Measurements from ENCODE around the gene UGGT2. TPM values are rescaled to one million over a fixed set of nuclear protein-coding genes. Genes with fewer than 3 reads are reported as not detected.

Gene UGGT2
- 5.1 TPM for polyA plus RNA-seq (2012; ENCODE audit: low read depth, missing spikeins)

GRCh38 chr13:96053003-96053703, at the start of gene UGGT2:
Gene UGGT2, minus strand, starts transcription at chr13:96053401. Its CDS starts 89 bp downstream, at chr13:96053312.
- FAIRE-seq, result peak; percentile 93
- TF ChIP-seq POLR2AphosphoS5 (IDR thresholded peaks at IDR 0.05; ENCODE audit: low read depth, low read length) (peak; percentile 84), TAF1 (IDR thresholded peaks at IDR 0.05; ENCODE audit: low read depth, low read length) (0 out of 2 replicates have a peak, but pooled peaks have one; percentile 44), SPI1 (IDR thresholded peaks at IDR 0.05; ENCODE audit: low read depth, low read length) (no peak), POU2F2 (IDR thresholded peaks at IDR 0.05; ENCODE audit: low read depth, low read length) (peak; percentile 71), POLR2A (IDR thresholded peaks at IDR 0.05; ENCODE audit: low read depth, low read length) (peak; percentile 84), PAX5 (IDR thresholded peaks at IDR 0.05; ENCODE audit: insufficient read depth, low read length, severe bottlenecking) (peak; percentile 21)
- peak; percentile 92 for DNase-seq (ENCODE audit: insufficient read length, low spot score)

- DNase-seq (ENCODE audit: insufficient read length, low spot score) (no peak), FAIRE-seq (no peak)
- TF ChIP-seq POLR2A (IDR thresholded peaks at IDR 0.05; ENCODE audit: low read depth, low read length) (no peak), PAX5 (IDR thresholded peaks at IDR 0.05; ENCODE audit: insufficient read depth, low read length, severe bottlenecking) (no peak), SPI1 (IDR thresholded peaks at IDR 0.05; ENCODE audit: low read depth, low read length) (no peak), POLR2AphosphoS5 (IDR thresholded peaks at IDR 0.05; ENCODE audit: low read depth, low read length) (no peak), TAF1 (IDR thresholded peaks at IDR 0.05; ENCODE audit: low read depth, low read length) (no peak), POU2F2 (IDR thresholded peaks at IDR 0.05; ENCODE audit: low read depth, low read length) (no peak)
These were observed 47.4 kb upstream of the UGGT2 start for GRCh38 chr13:96100457-96101220.

GRCh38 chr13:96093296-96094006, 40.2 kb upstream of the UGGT2 start:
- no peak for DNase-seq (ENCODE audit: insufficient read length, low spot score)
- TF ChIP-seq POLR2A (IDR thresholded peaks at IDR 0.05; ENCODE audit: low read depth, low read length) (no peak), SPI1 (IDR thresholded peaks at IDR 0.05; ENCODE audit: low read depth, low read length) (no peak), PAX5 (IDR thresholded peaks at IDR 0.05; ENCODE audit: insufficient read depth, low read length, severe bottlenecking) (no peak), POU2F2 (IDR thresholded peaks at IDR 0.05; ENCODE audit: low read depth, low read length) (no peak), POLR2AphosphoS5 (IDR thresholded peaks at IDR 0.05; ENCODE audit: low read depth, low read length) (no peak)
- no peak for FAIRE-seq

- no peak for DNase-seq (ENCODE audit: insufficient read length, low spot score)
- no peak for FAIRE-seq
These were observed 38.2 kb upstream of the UGGT2 start for GRCh38 chr13:96091164-96092117.

GRCh38 chr13:96090240-96091101, 37.3 kb upstream of the UGGT2 start:
- no peak for FAIRE-seq
- peak; percentile 48 for DNase-seq (ENCODE audit: insufficient read length, low spot score)
- TF ChIP-seq POLR2A (IDR thresholded peaks at IDR 0.05; ENCODE audit: low read depth, low read length) (no peak), PAX5 (IDR thresholded peaks at IDR 0.05; ENCODE audit: insufficient read depth, low read length, severe bottlenecking) (no peak), POU2F2 (IDR thresholded peaks at IDR 0.05; ENCODE audit: low read depth, low read length) (no peak), TAF1 (IDR thresholded peaks at IDR 0.05; ENCODE audit: low read depth, low read length) (no peak), SPI1 (IDR thresholded peaks at IDR 0.05; ENCODE audit: low read depth, low read length) (no peak), POLR2AphosphoS5 (IDR thresholded peaks at IDR 0.05; ENCODE audit: low read depth, low read length) (no peak)

More at GRCh38 chr13:96091164-96092117, 38.2 kb upstream of the UGGT2 start:
- no peak for TF ChIP-seq POU2F2 (IDR thresholded peaks at IDR 0.05; ENCODE audit: low read depth, low read length)
- no peak for TF ChIP-seq SPI1 (IDR thresholded peaks at IDR 0.05; ENCODE audit: low read depth, low read length)
- TF ChIP-seq PAX5 (IDR thresholded peaks at IDR 0.05; ENCODE audit: insufficient read depth, low read length, severe bottlenecking), result no peak
- no peak for TF ChIP-seq TAF1 (IDR thresholded peaks at IDR 0.05; ENCODE audit: low read depth, low read length)
- TF ChIP-seq POLR2AphosphoS5 (IDR thresholded peaks at IDR 0.05; ENCODE audit: low read depth, low read length), result no peak
- no peak for TF ChIP-seq POLR2A (IDR thresholded peaks at IDR 0.05; ENCODE audit: low read depth, low read length)

GRCh38 chr13:96089749-96090239, 36.6 kb upstream of the UGGT2 start, which contains the start of gene HS6ST3:
Gene HS6ST3, plus strand, starts transcription at chr13:96090107.
- DNase-seq (ENCODE audit: insufficient read length, low spot score) (peak; percentile 34), FAIRE-seq (peak; percentile 66)
- TF ChIP-seq POU2F2 (IDR thresholded peaks at IDR 0.05; ENCODE audit: low read depth, low read length) (no peak), POLR2A (IDR thresholded peaks at IDR 0.05; ENCODE audit: low read depth, low read length) (no peak), PAX5 (IDR thresholded peaks at IDR 0.05; ENCODE audit: insufficient read depth, low read length, severe bottlenecking) (no peak), TAF1 (IDR thresholded peaks at IDR 0.05; ENCODE audit: low read depth, low read length) (no peak), SPI1 (IDR thresholded peaks at IDR 0.05; ENCODE audit: low read depth, low read length) (no peak), POLR2AphosphoS5 (IDR thresholded peaks at IDR 0.05; ENCODE audit: low read depth, low read length) (no peak)

- TF ChIP-seq POLR2A (IDR thresholded peaks at IDR 0.05; ENCODE audit: low read depth, low read length) (no peak), SPI1 (IDR thresholded peaks at IDR 0.05; ENCODE audit: low read depth, low read length) (no peak), PAX5 (IDR thresholded peaks at IDR 0.05; ENCODE audit: insufficient read depth, low read length, severe bottlenecking) (no peak), POLR2AphosphoS5 (IDR thresholded peaks at IDR 0.05; ENCODE audit: low read depth, low read length) (no peak), TAF1 (IDR thresholded peaks at IDR 0.05; ENCODE audit: low read depth, low read length) (no peak), POU2F2 (IDR thresholded peaks at IDR 0.05; ENCODE audit: low read depth, low read length) (no peak)
- FAIRE-seq (peak; percentile 23), DNase-seq (ENCODE audit: insufficient read length, low spot score) (no peak)
These were observed 35.9 kb upstream of the UGGT2 start for GRCh38 chr13:96089139-96089538.
